Measurements from ENCODE around the gene DPP10. TPM values are rescaled to one million over a fixed set of nuclear protein-coding genes. Genes with fewer than 3 reads are reported as not detected.

Gene DPP10
- total RNA-seq, 1 experiment from 2014 or later = not detected

DNA sequence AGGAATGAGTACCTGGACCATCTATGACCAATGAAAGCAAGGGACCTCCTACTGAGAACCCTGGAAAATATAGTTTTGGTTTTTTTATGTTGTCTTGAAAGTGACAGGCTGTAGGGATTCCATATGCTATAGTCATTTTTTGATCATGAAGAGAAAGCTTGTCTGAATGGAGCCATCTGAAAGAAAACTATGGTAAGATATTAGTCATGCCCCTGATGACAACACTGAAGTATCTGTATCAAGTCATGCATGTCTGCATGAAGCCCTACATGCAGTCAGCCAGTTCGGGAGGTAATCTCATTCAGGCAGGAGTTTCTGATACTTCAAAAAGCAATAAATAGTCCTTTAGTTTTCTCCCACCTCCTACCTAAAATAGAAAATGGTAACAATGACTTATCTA, 1042.0 kb downstream of the DPP10 start:
- Mint-ChIP-seq H3K36me3 (ENCODE audit: insufficient read depth, unreplicated experiment) (no peaks in the 10 kb centered on the region), H3K27me3 (ENCODE audit: insufficient read depth, unreplicated experiment) (no peaks in the 10 kb centered on the region), H3K9me3 (ENCODE audit: unreplicated experiment) (no peaks in the 10 kb centered on the region), H3K27ac (ENCODE audit: low read depth, unreplicated experiment) (no peak overlapping the region), H3K4me3 (ENCODE audit: unreplicated experiment) (no peak overlapping the region), H3K4me1 (ENCODE audit: insufficient read depth, unreplicated experiment) (peaks cover 6% of the 10 kb centered on the region)
- no TSS peak for BruUV-seq (replicated peaks)
- intact Hi-C loops (cut with micrococcal nuclease) = no loop called here
- TF ChIP-seq, protein P1, sequence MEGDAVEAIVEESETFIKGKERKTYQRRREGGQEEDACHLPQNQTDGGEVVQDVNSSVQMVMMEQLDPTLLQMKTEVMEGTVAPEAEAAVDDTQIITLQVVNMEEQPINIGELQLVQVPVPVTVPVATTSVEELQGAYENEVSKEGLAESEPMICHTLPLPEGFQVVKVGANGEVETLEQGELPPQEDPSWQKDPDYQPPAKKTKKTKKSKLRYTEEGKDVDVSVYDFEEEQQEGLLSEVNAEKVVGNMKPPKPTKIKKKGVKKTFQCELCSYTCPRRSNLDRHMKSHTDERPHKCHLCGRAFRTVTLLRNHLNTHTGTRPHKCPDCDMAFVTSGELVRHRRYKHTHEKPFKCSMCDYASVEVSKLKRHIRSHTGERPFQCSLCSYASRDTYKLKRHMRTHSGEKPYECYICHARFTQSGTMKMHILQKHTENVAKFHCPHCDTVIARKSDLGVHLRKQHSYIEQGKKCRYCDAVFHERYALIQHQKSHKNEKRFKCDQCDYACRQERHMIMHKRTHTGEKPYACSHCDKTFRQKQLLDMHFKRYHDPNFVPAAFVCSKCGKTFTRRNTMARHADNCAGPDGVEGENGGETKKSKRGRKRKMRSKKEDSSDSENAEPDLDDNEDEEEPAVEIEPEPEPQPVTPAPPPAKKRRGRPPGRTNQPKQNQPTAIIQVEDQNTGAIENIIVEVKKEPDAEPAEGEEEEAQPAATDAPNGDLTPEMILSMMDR (IDR thresholded peaks at IDR 0.05; ENCODE audit: unreplicated experiment) = no peak
- ChIA-PET POLR2A (no interaction called here), CTCF (no interaction called here)
- peak; percentile 3 for DNase-seq (ENCODE audit: unreplicated experiment)

DNA sequence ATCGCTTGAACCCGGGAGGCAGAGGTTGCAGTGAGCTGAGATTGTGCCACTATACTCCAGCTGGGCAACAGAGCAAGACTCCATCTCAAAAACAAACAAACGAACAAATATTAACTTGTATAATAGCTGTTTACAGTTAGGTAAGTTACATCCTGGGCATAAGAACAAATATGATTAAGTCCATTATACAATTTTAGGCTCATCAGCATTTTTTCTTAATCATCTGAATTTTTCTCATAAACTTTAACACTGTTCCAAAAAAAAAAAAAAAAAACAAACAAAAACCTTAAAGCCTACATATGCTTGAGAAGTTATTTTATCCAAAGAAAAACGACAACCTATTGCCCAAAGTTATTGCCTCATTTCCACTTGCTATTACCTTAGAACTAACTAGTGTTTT, 1042.5 kb downstream of the DPP10 start:
- H3K36me3 Mint-ChIP-seq (ENCODE audit: insufficient read depth, unreplicated experiment) = no peaks in the 10 kb centered on the region
- H3K9me3 Mint-ChIP-seq (ENCODE audit: unreplicated experiment) = no peaks in the 10 kb centered on the region
- H3K4me3 Mint-ChIP-seq (ENCODE audit: unreplicated experiment) = no peak overlapping the region
- CTCF ChIA-PET = no interaction called here
- peaks cover 6% of the 10 kb centered on the region for H3K4me1 Mint-ChIP-seq (ENCODE audit: insufficient read depth, unreplicated experiment)
- POLR2A ChIA-PET = no interaction called here
- intact Hi-C loops (cut with micrococcal nuclease) = no loop called here
- H3K27me3 Mint-ChIP-seq (ENCODE audit: insufficient read depth, unreplicated experiment) = no peaks in the 10 kb centered on the region
- TF ChIP-seq, protein P1 (IDR thresholded peaks at IDR 0.05; ENCODE audit: unreplicated experiment) = no peak
- DNase-seq (ENCODE audit: unreplicated experiment) = no peak
- no peak overlapping the region for H3K27ac Mint-ChIP-seq (ENCODE audit: low read depth, unreplicated experiment)
- BruUV-seq (replicated peaks) = no TSS peak

DNA sequence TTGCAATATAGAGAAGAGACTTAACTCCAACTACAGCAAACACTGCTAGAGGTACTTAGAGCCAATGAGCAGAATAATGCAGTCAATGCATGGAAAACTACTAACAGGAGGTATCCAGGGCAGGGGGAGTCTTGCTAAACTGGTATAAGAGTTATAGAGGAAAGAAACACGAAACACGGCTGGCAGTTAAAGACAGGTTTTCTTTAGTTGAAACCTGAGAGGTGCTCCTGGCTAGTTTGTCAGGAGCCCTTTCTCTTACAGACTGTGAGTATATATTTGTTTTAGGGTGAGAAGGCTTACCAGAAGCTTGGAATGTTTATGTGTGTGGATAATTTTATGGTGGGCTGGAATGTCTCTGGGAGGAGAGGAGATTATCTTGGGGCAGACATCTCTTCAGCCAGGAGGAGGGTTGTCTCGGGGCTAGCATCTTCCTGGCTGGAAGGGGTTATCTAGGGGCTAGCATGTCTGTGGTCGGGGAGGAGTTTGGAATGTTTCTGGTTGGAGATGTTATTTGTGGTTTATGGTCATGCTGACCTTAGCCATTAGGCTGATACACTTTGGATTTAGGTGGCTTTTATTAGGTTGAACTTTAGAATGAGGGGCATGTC, 1048.8 kb downstream of the DPP10 start:
- DNase-seq (ENCODE audit: unreplicated experiment) = no peak
- H3K36me3 Mint-ChIP-seq (ENCODE audit: insufficient read depth, unreplicated experiment) = no peaks in the 10 kb centered on the region
- H3K27ac Mint-ChIP-seq (ENCODE audit: low read depth, unreplicated experiment) = no peak overlapping the region
- no peaks in the 10 kb centered on the region for H3K4me1 Mint-ChIP-seq (ENCODE audit: insufficient read depth, unreplicated experiment)
- ChIA-PET POLR2A (no interaction called here), CTCF (no interaction called here)
- TF ChIP-seq, protein P1 (IDR thresholded peaks at IDR 0.05; ENCODE audit: unreplicated experiment) = no peak
- no TSS peak for BruUV-seq (replicated peaks)
- no peaks in the 10 kb centered on the region for H3K9me3 Mint-ChIP-seq (ENCODE audit: unreplicated experiment)
- no peak overlapping the region for H3K4me3 Mint-ChIP-seq (ENCODE audit: unreplicated experiment)
- no peaks in the 10 kb centered on the region for H3K27me3 Mint-ChIP-seq (ENCODE audit: insufficient read depth, unreplicated experiment)
- intact Hi-C loops (cut with micrococcal nuclease) = no loop called here

DNA sequence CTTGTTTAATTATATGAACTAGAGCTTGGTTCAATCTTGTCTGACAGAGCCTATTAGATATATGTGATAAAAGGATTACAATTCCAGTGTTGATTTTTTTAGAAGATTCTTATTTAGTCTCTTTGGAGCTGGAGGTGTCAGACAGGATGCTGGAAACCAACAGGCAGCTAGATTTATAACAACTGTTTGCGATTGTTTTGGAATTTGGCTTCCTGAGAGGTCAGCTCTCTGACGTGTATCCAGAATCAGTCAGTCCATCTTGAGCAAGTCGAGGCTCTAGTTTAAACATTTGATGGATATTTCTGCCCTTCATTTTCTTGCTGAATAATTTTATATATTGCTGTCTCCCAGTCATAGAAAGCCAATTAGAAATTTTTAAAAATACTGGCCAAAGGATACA, 1062.9 kb downstream of the DPP10 start:
- DNase-seq (ENCODE audit: unreplicated experiment) = no peak
- no peak overlapping the region for H3K27ac Mint-ChIP-seq (ENCODE audit: low read depth, unreplicated experiment)
- POLR2A ChIA-PET = no interaction called here
- CTCF ChIA-PET = no interaction called here
- no peaks in the 10 kb centered on the region for H3K27me3 Mint-ChIP-seq (ENCODE audit: insufficient read depth, unreplicated experiment)
- TF ChIP-seq, protein P1 (IDR thresholded peaks at IDR 0.05; ENCODE audit: unreplicated experiment) = no peak
- BruUV-seq (replicated peaks) = no TSS peak
- H3K4me3 Mint-ChIP-seq (ENCODE audit: unreplicated experiment) = no peak overlapping the region
- no peaks in the 10 kb centered on the region for H3K36me3 Mint-ChIP-seq (ENCODE audit: insufficient read depth, unreplicated experiment)
- intact Hi-C loops (cut with micrococcal nuclease) = no loop called here
- H3K4me1 Mint-ChIP-seq (ENCODE audit: insufficient read depth, unreplicated experiment) = no peaks in the 10 kb centered on the region
- H3K9me3 Mint-ChIP-seq (ENCODE audit: unreplicated experiment) = peaks cover 7% of the 10 kb centered on the region

All from MCF 10A (cell line).